GOT3 (cell line): ENCODE data around the gene FKBP11.
A peak's percentile ranks its signal among the peaks of the same experiment; 100 is the strongest.
"Not testable (repeated sequence)": the region's sequence is repeated elsewhere in the genome, so short reads cannot be mapped to it uniquely, and the experiment has no call there.

Experiments
- DNase-seq: peaks from one replicate; lab custom pipeline; 2025; ENCODE audit warnings: mixed read lengths; lab: John Stamatoyannopoulos, UW

FKBP11 gene

GRCh38 chr12:48907245-48907644 lies 18.0 kb downstream of the FKBP11 start:
- DNase-seq: no peak

- DNase-seq: peak; percentile 19
Observed at GRCh38 chr12:48903982-48904411, 21.3 kb downstream of the FKBP11 start.

GRCh38 chr12:48903363-48903981 lies 21.8 kb downstream of the FKBP11 start:
- no peak for DNase-seq

- DNase-seq: no peak
Observed at GRCh38 chr12:48901278-48901677, 24.0 kb downstream of the FKBP11 start.

GRCh38 chr12:48899651-48900050 lies 25.6 kb downstream of the FKBP11 start:
- DNase-seq: no peak

- DNase-seq: no peak
Observed at GRCh38 chr12:48894271-48894670, 31.0 kb downstream of the FKBP11 start.

GRCh38 chr12:48890657-48891418 lies 34.5 kb downstream of the FKBP11 start:
- DNase-seq: peak; percentile 27

- DNase-seq: no peak
Observed at GRCh38 chr12:48889679-48890078, 35.6 kb downstream of the FKBP11 start.

GRCh38 chr12:48883305-48884161 lies 41.8 kb downstream of the FKBP11 start:
- no peak for DNase-seq

GRCh38 chr12:48882972-48883304 lies 42.4 kb downstream of the FKBP11 start:
- no peak for DNase-seq

- DNase-seq: no peak
Observed at GRCh38 chr12:48882315-48882687, 43.0 kb downstream of the FKBP11 start.

GRCh38 chr12:48881686-48882314 lies 43.5 kb downstream of the FKBP11 start:
- no peak for DNase-seq

GRCh38 chr12:48880647-48881046 lies 44.6 kb downstream of the FKBP11 start:
- DNase-seq: no peak

GRCh38 chr12:48878548-48878947 lies 46.7 kb downstream of the FKBP11 start:
- DNase-seq: no peak

- no peak for DNase-seq
Observed at GRCh38 chr12:48875944-48876515, 49.3 kb downstream of the FKBP11 start.

- not testable (repeated sequence) for DNase-seq
Observed at GRCh38 chr12:48873534-48873933, 51.8 kb downstream of the FKBP11 start.

GRCh38 chr12:48873096-48873495 lies 52.2 kb downstream of the FKBP11 start:
- DNase-seq: no peak
